Bronchial epithelial cell (primary cell): ENCODE results near the gene ARL3. TPM values are rescaled to one million over a fixed set of nuclear protein-coding genes. Genes with fewer than 3 reads are reported as not detected.
A peak's percentile ranks its signal among the peaks of the same experiment; 100 is the strongest.

Source experiments
- DNase-seq: peaks from one replicate; pipeline ENCODE4 v3.0.0-alpha.2; 2010; ENCODE audit warnings: low read depth
- FAIRE-seq: peaks from 2 replicates; lab custom pipeline; 2011; peaks lifted over from hg19 to GRCh38; lab: Jason Lieb, UNC
- H3K27me3 ChIP-seq: 2 replicates; pipeline ENCODE4 v1.5.1; 2011; ENCODE audit warnings: low read length; ENCODE audit not compliant: control insufficient read depth, insufficient read depth
- H3K36me3 ChIP-seq: 2 replicates; pipeline ENCODE4 v1.5.1; 2011; ENCODE audit warnings: low read length; ENCODE audit not compliant: control insufficient read depth, insufficient read depth
- H3K4me3 ChIP-seq: 2 replicates; pipeline ENCODE4 v1.5.1; 2011; ENCODE audit warnings: mild to moderate bottlenecking, low read depth, low read length, control low read depth
- total RNA-seq: library from RNA; depleted of rRNA; stranded (reverse); fragments of >200 nt; gene quantifications from 2 replicates; pipeline ENCODE4 v1.2.1, GENCODE V29; 2014
- TF ChIP-seq, protein P1 (sequence below): IDR thresholded peaks from 2 replicates; pipeline ENCODE4 v1.5.1; 2011; ENCODE audit warnings: mild to moderate bottlenecking, moderate library complexity, low read length, control low read depth, inconsistent platforms; ENCODE audit not compliant: insufficient read depth, severe bottlenecking

The ARL3 gene
- total RNA-seq, 1 donor from 2014 or later, result 4.7 TPM

DNA sequence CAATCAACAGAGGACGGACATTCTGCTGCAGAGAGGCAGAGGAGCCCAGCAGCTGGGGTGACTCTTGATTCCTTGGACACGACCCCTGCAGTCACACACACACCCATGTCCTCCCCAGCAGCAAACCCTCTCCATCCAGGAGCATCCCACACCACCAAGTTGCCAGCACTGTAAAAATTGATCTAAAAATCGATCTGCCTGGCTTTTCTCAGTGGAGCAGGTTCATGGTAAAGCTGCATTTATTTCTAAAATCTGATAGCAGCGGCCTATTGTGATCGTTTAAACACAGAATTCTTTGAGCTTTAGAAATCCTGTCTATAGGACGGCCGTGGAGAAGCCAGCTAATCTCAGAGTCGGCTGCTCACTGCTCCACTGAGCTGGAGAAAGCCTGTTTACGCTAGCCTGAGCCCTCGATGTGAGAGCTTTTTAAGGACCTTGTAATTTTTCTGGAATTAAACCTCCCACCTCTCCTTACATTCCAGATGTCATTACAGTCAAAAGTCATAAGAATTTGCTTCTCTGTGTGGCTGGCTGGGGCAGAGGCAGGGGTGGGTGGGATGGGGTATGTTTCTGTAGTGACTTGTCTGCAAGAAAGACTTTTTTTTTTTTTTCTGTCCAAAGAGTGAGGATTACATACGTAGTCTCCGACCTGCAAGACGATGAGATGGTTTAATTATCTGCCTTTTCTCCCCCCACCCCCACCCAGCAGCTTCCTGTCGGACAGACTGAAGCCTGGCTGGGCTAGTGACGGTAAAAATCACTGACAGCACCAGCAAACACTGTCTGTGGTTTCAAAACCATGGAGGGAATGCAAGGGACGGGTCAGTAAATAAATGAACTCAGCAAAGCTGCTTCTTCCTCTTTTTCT is 38.3 kb downstream of the ARL3 start:
- TF ChIP-seq, protein P1, sequence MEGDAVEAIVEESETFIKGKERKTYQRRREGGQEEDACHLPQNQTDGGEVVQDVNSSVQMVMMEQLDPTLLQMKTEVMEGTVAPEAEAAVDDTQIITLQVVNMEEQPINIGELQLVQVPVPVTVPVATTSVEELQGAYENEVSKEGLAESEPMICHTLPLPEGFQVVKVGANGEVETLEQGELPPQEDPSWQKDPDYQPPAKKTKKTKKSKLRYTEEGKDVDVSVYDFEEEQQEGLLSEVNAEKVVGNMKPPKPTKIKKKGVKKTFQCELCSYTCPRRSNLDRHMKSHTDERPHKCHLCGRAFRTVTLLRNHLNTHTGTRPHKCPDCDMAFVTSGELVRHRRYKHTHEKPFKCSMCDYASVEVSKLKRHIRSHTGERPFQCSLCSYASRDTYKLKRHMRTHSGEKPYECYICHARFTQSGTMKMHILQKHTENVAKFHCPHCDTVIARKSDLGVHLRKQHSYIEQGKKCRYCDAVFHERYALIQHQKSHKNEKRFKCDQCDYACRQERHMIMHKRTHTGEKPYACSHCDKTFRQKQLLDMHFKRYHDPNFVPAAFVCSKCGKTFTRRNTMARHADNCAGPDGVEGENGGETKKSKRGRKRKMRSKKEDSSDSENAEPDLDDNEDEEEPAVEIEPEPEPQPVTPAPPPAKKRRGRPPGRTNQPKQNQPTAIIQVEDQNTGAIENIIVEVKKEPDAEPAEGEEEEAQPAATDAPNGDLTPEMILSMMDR, result no peak
- Histone ChIP-seq H3K27me3 (no peaks in the 10 kb centered on the region), H3K36me3 (no peaks in the 10 kb centered on the region), H3K4me3 (no peak overlapping the region)
- FAIRE-seq, result no peak
- DNase-seq, result peak; percentile 73

DNA sequence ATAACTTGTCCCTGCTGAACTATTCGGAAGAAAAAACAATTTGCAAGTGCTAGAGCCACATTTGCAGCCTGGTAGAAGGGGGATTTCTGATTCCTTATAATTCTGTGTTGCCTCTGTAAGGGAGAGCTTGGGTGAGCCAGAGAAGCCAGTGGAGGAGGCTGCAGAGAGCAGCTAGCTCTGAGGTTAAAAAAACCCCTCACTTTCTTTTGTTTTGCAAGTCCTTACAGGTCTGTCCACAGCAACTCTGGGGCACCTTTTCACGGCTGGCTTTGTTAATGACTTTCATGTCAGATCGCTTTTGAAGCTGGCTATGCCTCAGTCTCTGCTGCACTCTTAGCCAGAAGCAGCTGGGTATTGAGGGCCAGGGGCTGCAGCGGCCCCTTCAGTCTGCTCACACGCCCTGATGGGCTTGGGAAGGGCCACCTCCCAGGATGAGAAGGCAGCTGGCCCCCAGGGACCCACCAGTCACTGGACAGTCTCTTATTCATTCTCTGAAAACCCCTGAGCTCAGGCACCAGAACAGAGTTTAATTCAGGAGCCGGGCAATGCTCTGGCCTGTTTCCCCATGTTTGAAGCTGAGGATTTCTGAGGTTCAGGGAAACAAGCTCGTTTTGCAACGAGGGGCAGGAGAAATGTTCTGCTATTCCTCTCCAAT is 39.1 kb downstream of the ARL3 start:
- TF ChIP-seq, protein P1, result no peak
- no peaks in the 10 kb centered on the region for H3K36me3 ChIP-seq
- DNase-seq (peak; percentile 54), FAIRE-seq (no peak)
- no peak overlapping the region for H3K4me3 ChIP-seq
- no peaks in the 10 kb centered on the region for H3K27me3 ChIP-seq

- TF ChIP-seq, protein P1, result no peak
- FAIRE-seq (no peak), DNase-seq (peak; percentile 8)
- no peaks in the 10 kb centered on the region for H3K36me3 ChIP-seq
- no peak overlapping the region for H3K4me3 ChIP-seq
- H3K27me3 ChIP-seq, result no peaks in the 10 kb centered on the region
These were observed 39.6 kb downstream of the ARL3 start for GRCh38 chr10:102674566-102674965.

DNA sequence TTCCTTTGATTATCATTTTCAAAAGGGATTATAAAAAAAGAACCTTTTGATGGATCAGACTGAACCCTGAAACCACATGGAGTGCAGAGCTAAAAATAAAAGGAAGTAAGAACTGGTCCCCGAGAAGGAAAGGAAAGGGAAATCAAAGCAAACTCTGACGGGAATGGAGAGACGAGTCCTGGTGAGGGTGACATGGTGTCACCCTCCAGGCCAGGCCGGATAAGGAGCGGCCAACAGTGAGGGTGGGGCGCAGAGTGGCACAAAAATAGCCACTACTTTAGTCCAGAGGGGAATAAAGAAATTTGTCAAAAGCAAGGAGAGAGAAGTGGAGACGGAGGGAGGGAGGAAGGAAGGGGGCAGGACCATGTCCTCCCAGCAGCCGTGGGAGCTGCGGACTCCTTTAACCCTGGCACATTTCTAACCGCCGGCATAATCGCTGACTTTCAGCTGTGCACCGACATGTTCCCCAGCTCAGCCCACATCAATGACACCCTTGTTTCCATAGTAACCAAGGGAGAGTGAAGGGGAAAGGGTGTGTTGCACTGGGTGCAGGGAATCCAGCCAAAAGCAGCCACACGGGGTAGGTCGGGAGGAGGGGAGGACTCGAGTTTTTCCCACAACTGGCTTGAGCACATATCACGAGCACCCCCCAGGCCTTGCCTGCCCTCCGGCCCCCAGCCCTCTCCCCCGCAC is 40.2 kb downstream of the ARL3 start:
- Histone ChIP-seq H3K36me3 (no peaks in the 10 kb centered on the region), H3K4me3 (no peak overlapping the region), H3K27me3 (no peaks in the 10 kb centered on the region)
- DNase-seq (peak; percentile 87), FAIRE-seq (no peak)
- TF ChIP-seq, protein P1, result no peak

- DNase-seq (no peak), FAIRE-seq (no peak)
- no peaks in the 10 kb centered on the region for H3K27me3 ChIP-seq
- no peak overlapping the region for H3K4me3 ChIP-seq
- TF ChIP-seq, protein P1, result no peak
- H3K36me3 ChIP-seq, result no peaks in the 10 kb centered on the region
These were observed 40.9 kb downstream of the ARL3 start for GRCh38 chr10:102673236-102673818.
